Right renal pelvis (tissue), 4 donors: Measurements from ENCODE around the gene TMEM174. TPM values are rescaled to one million over a fixed set of nuclear protein-coding genes. Genes with fewer than 3 reads are reported as not detected.

Experiments used
- DNase-seq, 4 donors: peaks; one replicate each; pipeline ENCODE4 v3.0.0-alpha.2; 2013; ENCODE audit warnings: low read depth in 4 of 4, low spot score in 3 of 4, missing footprints in 1 of 4
- polyA plus RNA-seq, 4 donors: library from polyadenylated mRNA; unstranded; fragments of 120-200 nt; gene quantifications; one replicate each; pipeline ENCODE4 v1.2.1, GENCODE V29; 2013; ENCODE audit not compliant: insufficient read length in 4 of 4

The TMEM174 gene, protein sequence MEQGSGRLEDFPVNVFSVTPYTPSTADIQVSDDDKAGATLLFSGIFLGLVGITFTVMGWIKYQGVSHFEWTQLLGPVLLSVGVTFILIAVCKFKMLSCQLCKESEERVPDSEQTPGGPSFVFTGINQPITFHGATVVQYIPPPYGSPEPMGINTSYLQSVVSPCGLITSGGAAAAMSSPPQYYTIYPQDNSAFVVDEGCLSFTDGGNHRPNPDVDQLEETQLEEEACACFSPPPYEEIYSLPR
- polyA plus RNA-seq = 10 to 100 TPM; 16.0 to 27.8 (median 22.2) TPM

DNA sequence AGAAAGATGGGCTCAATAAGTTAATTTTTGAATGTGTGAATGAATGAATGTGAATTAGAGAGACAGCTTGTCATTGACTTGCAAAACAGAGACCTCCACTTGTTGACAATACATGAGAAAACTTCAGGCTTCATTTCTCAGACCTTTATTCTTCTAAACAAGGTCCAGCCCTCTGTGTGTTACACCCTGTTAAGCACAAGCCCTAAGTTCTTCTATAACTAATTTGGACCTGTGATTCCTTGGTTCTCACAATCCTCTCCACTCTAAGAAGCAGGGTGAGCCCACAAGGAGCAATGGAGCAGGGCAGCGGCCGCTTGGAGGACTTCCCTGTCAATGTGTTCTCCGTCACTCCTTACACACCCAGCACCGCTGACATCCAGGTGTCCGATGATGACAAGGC is at the start of gene TMEM174:
Gene TMEM174 (plus strand): TSS at position 243 of the 400 bp plus-strand sequence. CDS start 51 bp downstream, at position 294.
- DNase-seq = no peak

- DNase-seq = no peak
Measured at GRCh38 chr5:73125289-73125688, 47.7 kb upstream of the TMEM174 start.

DNA sequence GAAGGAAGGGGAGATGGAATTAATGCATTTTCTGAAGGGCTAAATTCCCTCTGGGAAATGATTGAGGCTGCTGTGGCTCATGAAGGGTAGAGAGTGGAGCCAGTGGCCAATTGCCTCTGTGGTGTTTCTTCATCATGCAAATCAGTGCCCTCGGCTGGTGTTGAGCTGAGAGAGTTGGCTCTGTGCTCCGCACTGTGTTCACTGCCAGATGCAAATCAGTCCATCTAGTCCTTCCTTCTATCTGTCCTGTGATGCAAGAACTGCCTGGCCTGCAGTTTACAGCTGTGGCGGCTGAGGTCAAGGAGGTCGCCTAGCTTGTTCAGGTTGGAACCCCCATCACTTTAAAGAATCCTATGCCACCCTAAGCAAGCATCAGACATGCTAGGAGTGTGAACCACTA is 46.6 kb upstream of the TMEM174 start:
- DNase-seq = no peak

DNA sequence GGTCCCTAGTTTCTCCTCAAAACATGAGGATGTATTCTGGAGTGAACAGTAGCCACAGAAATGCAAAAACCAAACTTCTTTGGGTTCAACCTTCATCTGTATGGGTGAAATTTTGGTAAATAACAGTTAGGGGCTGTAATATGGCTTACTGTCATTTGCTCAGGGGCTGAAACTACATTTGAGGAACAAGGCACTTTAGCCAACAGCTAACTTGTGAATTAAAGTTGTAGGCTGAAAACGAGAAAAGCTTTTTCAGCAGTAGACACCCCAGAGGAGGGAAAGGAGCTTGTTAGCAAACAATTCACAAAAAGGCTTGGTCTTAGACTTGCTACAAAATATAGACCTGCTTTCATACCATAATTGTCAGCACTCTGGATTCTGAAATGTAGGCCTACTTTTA is 46.0 kb upstream of the TMEM174 start:
- DNase-seq = no peak

DNA sequence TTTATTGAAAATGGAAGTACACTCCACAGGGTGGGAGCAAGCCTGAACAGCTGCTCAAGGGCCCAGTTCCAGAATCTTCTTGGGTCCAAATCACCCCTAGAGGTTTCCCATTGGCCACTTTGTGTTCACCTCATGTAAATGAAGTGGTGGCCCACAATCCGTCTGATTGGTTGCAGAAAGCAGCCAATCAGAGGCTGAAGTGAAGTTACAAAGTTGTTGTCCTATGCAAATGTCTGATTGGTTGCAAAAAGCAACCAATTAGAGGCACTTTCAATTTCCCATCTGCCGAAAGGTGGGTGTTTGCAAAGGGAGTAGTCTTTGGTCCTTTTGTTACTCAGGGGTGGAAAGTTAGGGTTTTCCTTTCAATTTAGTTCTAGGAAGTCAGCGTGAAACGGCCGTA is 43.9 kb upstream of the TMEM174 start:
- DNase-seq = no peak

- no peak for DNase-seq
Measured at GRCh38 chr5:73130811-73131210, 42.2 kb upstream of the TMEM174 start.

DNA sequence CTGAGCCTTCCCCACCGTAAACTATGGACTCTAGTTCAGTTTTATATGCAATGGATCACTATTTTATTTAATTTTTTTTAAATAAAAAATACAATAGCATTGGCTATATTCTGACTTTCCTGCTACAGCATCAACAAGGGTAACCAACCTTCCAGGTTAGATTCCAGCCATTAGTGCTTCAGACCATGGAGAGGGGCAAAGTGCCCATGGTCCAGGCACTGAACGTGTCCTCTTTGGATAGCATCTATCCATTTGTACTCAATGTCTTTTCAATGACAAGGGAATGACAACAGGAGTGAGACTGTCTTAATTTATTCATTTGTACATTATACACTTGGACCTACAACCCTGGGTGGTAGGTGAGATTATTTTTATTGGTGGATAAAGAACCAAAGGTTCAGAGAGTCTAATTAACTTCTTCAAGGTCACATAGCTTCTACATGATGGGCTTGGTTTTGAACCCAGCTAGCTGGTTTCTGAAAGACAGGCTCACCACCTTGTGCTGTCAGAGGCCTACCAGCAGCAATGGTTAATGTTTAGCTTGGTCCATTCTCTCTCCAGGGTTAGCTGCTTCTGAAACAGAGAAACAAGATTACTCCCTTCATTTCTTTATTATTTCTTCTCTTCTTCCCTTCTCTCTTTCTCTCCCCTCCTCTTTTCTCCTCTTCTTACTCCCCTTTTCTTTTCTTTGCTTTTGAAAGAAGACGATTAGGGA is 41.1 kb upstream of the TMEM174 start:
- DNase-seq = no peak

DNA sequence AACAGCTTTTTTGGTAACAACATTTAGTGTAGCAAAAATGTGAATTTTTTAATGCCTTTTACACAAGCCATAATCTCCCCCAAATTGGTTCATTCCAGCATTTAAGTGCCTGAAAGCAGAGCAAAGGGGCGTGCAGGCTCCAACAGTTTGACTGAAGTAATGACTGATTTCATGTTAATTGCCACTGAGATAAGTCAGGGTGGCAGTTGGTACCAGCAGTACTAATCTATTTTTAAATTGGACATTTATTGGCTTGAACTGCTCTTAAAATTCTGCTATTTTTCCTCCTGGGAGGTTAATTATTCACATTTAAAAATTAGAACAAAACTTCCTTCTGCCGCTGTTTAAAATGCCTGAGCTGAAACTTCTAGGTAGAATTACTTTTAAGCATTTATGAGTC is 40.2 kb upstream of the TMEM174 start:
- DNase-seq = no peak

DNA sequence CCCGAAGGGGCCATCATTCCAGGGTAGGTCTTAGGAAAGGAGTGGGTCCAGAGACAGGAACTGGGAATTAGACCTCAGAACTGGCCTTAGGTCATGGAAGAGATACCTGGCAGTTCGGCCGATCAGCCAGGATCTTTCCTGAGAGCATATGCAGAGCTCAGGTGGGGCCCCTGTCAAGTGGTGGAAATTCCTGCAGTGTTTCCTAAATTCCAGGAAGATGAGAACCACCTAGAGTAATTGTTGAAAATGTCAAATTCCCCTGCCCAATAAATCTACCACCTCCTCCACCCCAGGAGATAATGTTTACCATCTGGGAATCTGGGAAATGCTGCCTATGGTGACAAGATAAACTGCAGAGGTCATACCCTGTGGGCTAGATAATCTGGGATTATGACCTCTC is 38.0 kb upstream of the TMEM174 start:
- DNase-seq = no peak

DNA sequence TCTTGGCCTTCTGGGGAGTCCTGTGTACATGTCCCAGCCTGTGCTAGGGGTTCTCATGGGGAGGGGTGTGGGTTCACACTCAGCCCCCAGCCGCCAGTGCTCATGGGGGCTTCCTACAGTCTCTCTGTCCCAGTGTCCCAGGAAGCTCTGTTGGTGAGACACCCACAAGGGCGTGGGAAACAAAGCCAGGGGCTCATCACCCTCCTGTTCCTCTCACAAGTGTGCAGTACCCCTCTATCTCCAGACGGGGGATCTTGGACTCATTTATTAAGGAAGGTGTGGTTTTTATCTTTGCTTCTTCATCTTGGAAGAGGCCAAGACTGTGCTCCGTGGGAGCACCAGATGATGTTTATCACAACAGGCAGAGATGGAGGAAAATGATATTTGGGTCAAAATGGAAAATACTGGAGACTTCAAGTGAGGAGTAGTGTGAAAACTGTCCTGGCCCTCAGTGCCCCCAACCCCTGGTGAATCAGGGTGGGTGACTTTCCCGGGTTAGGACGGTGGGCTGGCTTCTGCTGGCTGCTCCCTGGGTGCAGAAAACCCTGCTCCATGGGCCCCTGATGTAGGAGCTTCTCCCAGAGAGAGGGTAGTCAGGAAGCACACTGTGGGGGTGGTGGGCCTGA is 37.5 kb upstream of the TMEM174 start:
- DNase-seq = no peak

DNA sequence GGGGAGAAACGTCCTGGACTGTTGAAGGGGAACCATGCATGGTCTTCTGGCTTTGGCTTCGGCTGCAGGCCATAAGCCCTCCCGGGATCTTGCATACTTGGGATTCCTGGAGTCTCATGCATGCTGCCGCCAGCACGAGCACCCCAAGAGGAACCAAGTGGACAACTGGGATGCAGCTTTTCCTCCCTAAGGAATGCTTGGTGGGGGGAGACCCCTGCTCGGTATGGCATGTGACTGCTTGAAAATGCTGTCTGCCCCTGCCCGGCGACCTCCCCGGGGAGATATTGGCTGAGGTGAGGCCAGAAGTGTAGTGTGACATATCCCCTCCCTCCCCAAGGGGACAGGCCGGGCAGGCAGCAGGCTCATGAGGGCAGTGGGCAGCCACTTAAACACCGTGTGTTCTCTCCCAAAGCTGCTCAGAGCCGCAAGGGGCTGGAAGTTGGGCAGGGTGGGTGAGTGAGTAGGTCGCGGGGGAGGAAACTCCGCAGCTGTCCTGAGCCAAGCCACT is 36.9 kb upstream of the TMEM174 start:
- DNase-seq = peak in 1 of 4 donors; percentile 47

GRCh38 chr5:73137563-73138530 is 35.1 kb upstream of the TMEM174 start:
- no peak for DNase-seq

GRCh38 chr5:73139485-73139884 is 33.5 kb upstream of the TMEM174 start:
- DNase-seq = no peak

DNA sequence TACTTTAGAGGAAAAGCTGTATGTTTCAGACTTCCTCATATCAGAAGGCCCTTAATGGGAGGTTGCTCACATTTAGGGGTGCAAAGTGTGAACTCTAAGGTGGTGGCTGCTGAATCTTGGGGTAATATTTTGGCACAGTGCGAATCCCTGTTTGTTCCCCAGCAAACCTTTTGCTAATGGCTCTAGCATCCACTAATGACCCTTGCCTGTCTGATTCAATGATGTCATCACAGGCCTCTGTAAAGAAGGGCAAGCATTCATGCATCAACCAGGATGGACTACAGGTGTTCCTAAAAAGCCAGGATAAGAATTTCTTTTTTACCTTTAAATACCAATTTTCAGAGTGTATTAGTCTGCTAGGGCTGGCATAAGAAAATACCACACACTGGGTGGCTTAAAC is 32.2 kb upstream of the TMEM174 start:
- DNase-seq = no peak

DNA sequence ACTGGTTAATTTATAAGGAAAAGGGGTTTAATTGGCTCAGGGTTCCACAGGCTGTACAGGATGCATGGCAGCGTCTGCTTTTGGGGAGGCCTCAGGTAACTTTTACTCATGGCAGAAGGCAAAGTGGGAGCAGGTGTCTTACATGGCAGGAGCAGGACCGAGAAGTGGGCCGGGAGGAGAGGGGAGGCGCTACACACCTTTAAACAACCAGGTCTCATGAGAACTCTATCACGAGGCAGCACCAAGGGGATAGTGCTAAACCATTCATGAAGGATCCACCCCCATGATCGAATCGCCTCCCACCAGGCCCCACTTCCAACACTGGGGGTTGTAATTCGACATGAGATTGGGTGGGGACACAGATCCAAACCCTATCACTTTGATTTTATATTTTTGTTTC is 31.0 kb upstream of the TMEM174 start:
- DNase-seq = no peak

GRCh38 chr5:73143716-73144115 is 29.3 kb upstream of the TMEM174 start:
- no peak for DNase-seq

DNA sequence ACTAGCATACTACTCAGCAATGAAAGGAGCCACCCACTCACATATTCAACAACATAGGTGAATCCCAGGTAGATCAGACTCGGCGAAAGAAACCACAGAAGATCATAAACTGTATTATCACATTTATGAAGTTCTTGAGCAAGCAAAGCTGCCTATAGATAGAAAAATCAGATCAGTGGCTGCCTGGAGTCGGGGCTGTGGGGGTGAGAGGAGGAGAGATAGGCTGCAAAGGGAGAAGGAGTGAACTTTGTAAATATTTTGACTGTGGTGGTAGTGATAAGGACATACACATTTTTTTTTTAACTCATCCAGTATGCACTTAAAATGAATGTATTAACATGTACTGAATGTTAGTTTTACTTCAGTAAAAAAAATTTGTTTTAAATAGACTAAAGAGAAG is 23.5 kb upstream of the TMEM174 start:
- DNase-seq = no peak

DNA sequence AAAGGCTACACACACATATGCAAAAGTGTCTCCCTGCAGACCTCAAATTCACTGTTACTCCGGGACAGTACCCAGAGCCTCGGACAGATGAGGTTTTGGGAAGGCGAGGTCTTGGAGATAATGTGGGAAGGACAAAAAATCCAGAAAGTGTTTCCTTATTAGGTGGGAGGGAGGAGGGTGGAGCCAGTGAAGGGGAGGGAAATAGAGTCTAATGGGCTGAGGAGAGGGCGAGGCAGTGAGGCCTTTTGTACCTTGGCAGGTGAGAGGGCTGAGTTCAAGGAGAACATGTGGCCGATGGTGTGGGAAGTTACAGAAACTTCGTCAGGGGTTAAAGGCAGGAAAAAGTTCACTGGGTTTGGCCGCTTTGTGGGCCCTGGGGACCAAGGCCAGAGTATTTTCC is 22.1 kb upstream of the TMEM174 start:
- no peak for DNase-seq

DNA sequence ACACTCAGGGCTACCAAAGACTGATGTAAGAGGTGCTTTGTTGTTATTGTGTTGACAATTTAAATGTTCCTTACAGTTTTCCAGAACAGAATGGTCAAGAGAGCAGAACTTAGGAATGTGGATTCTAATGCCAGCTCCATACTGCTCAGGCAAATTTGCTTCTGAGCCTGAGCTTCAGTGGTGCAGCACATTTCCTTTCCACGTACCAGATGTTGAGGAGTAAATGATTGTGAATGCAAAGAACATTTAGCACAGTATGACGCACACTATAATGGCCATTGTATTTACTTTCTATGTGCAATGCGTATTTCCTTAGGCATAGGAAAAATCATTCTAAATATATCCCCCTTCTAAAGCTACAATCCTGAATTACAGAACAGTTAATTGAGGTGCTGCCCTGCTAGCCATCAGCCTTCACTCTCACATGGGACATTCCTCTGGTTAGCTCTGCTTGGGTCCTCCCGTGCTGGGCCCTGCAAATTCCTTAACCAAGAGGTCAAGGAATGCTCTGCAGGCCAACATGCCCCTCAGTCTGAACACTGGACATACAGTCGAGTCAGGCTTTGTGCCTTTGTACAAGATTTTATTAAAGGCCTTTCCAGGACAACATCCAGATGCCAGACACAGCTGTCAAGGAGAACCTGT is 21.1 kb upstream of the TMEM174 start:
- DNase-seq = no peak
